Cardiac muscle cell (in vitro differentiated cells and primary cell): ENCODE results near the gene CEMIP. TPM values are rescaled to one million over a fixed set of nuclear protein-coding genes. Genes with fewer than 3 reads are reported as not detected.

Experiments used
- DNase-seq, 2 donors: peaks; one replicate each; pipeline versions ENCODE4 v3.0.0 to v3.0.0-alpha.2; 2010 to 2017; ENCODE audit warnings: low read depth in 1 of 2, low spot score in 1 of 2
- H3K27ac ChIP-seq: fragments of 200-600 bp; sonication (generic); 2 replicates; pipeline ENCODE4 v1.5.1; 2016
- H3K27me3 ChIP-seq: fragments of 200-600 bp; sonication (generic); 2 replicates; pipeline ENCODE4 v1.6.0; 2016; ENCODE audit warnings: control low read depth
- H3K36me3 ChIP-seq: fragments of 200-600 bp; sonication (generic); 2 replicates; pipeline ENCODE4 v1.5.1; 2016; ENCODE audit warnings: control low read depth
- H3K4me1 ChIP-seq: fragments of 200-600 bp; sonication (generic); 2 replicates; pipeline ENCODE4 v1.8.1; 2017; ENCODE audit warnings: low read depth, mild to moderate bottlenecking, mixed run types
- H3K4me3 ChIP-seq: fragments of 200-600 bp; sonication (generic); 2 replicates; pipeline ENCODE4 v1.5.1; 2016; ENCODE audit warnings: mild to moderate bottlenecking
- H3K9me3 ChIP-seq: fragments of 200-600 bp; sonication (generic); 2 replicates; pipeline ENCODE4 v1.5.1; 2017; ENCODE audit warnings: low read depth, mild to moderate bottlenecking, control low read depth
- CTCF ChIP-seq: IDR thresholded peaks from 2 replicates; pipeline ENCODE4 v1.5.1; 2012; ENCODE audit warnings: low read depth, mild to moderate bottlenecking, low read length
- polyA plus RNA-seq: library from polyadenylated mRNA; unstranded; fragments of >200 nt; fragmentation: Nextera tagmentation; extraction: Ambion mirVana; gene quantifications from 2 replicates; pipeline ENCODE4 v1.2.1, GENCODE V29; 2016
- total RNA-seq: library from RNA; depleted of rRNA; stranded (reverse); fragments of >200 nt; gene quantifications from 2 replicates; pipeline ENCODE4 v1.2.3, GENCODE V29; 2016

CEMIP gene
- total and polyA plus RNA-seq, 2 experiments from 2014 or later: 0.12 to 1.9 TPM

GRCh38 chr15:80878242-80878866 is 99.2 kb downstream of the CEMIP start:
- no peak overlapping the region for H3K4me3 ChIP-seq
- H3K9me3 ChIP-seq: no peaks in the 10 kb centered on the region

DNA sequence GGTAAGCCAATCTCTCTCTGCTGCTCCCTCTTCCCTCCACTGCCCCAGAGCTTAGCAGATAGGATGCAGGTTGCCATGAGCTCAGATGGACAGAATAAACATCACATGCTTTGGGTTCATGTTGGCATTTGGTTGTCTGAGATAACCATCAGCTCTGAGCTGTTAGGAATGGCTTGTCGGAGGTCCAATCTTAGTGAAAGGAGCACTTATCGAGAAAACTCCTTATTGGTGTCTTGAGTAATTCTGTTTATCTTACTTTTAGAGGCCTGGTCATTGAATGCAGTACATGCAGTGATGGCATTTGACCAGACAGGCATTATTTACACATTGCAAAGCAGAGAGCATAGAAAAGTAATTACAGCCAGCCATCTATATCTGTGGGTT is 99.7 kb downstream of the CEMIP start:
- Histone ChIP-seq H3K9me3 (no peaks in the 10 kb centered on the region), H3K4me1 (peaks cover 2% of the 10 kb centered on the region), H3K27me3 (no peaks in the 10 kb centered on the region), H3K36me3 (no peaks in the 10 kb centered on the region), H3K27ac (no peak overlapping the region), H3K4me3 (no peak overlapping the region)
- DNase-seq: no peak
- no peak for TF ChIP-seq CTCF

More at GRCh38 chr15:80878242-80878866, 99.2 kb downstream of the CEMIP start:
- no peaks in the 10 kb centered on the region for H3K36me3 ChIP-seq
- no peak for TF ChIP-seq CTCF
- no peak for DNase-seq
- no peak overlapping the region for H3K27ac ChIP-seq
- peaks cover 2% of the 10 kb centered on the region for H3K4me1 ChIP-seq
- H3K27me3 ChIP-seq: no peaks in the 10 kb centered on the region

DNA sequence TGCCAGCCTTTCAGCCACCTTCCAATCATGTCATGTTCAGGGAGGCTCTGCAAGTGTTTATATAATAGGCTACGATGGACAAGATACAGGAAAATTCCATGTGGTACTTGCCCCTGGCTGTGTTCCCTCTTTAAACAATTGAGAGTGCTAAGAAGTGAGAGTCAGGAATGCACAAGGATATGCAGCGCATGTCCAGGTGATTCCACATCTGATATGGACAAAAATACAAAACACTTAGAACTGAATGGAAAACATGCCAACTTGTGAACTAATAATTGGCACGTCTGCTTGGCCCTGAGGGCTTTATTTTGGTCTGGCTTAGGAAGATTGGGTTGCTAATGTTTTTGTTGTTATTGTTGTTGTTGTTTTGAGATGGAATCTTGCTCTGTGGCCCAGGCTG is 100.9 kb downstream of the CEMIP start:
- no peak for TF ChIP-seq CTCF
- H3K36me3 ChIP-seq: no peaks in the 10 kb centered on the region
- H3K4me3 ChIP-seq: no peak overlapping the region
- H3K9me3 ChIP-seq: no peaks in the 10 kb centered on the region
- DNase-seq: no peak
- no peak overlapping the region for H3K27ac ChIP-seq
- H3K27me3 ChIP-seq: no peaks in the 10 kb centered on the region
- H3K4me1 ChIP-seq: peaks cover 2% of the 10 kb centered on the region

DNA sequence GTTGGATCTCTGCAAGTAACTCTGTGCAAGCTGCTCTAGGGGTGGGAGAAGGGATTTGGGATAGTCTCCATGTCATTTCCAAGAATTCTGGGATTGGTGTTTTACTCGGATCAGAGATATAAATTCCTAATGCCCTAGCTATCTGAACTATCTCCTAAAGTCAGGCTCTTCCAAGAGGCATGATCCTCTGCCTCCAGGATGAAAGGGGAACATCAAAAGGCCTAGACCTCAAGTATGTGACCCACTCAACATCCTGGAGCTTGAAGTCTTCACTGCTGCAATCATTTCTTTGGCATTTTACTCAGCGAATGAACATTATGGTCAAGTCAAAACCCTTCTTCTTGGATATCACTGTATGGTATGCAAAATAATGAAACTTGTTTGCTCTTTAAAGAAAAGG is 104.5 kb downstream of the CEMIP start:
- Histone ChIP-seq H3K4me1 (no peaks in the 10 kb centered on the region), H3K4me3 (no peak overlapping the region), H3K27me3 (no peaks in the 10 kb centered on the region), H3K36me3 (no peaks in the 10 kb centered on the region), H3K27ac (no peak overlapping the region), H3K9me3 (no peaks in the 10 kb centered on the region)
- no peak for DNase-seq
- no peak for TF ChIP-seq CTCF

GRCh38 chr15:80885016-80885579 is 105.9 kb downstream of the CEMIP start:
- Histone ChIP-seq H3K27me3 (no peaks in the 10 kb centered on the region), H3K4me3 (no peak overlapping the region), H3K27ac (no peak overlapping the region), H3K9me3 (no peaks in the 10 kb centered on the region), H3K36me3 (no peaks in the 10 kb centered on the region), H3K4me1 (no peaks in the 10 kb centered on the region)
- DNase-seq: no peak
- TF ChIP-seq CTCF: no peak
